ENCODE results near the gene PNRC1. TPM values are rescaled to one million over a fixed set of nuclear protein-coding genes. Genes with fewer than 3 reads are reported as not detected.

PNRC1 gene
- total and polyA plus RNA-seq, 2 experiments from 2014 or later: 35.0 to 38.6 TPM

GRCh38 chr6:89048985-89049384 is 31.6 kb upstream of the PNRC1 start:
- Histone ChIP-seq H3F3A (replicated peaks; ENCODE audit: low read depth) (no peaks in the 10 kb centered on the region), H3K4me2 (0 out of 2 replicates have a peak overlapping the region, but pooled peaks have one; percentile 7), H3K27ac (ENCODE audit: low read depth) (no peak overlapping the region), H2AFZ (no peak overlapping the region), H3K79me2 (replicated peaks; ENCODE audit: insufficient read depth) (no peaks in the 10 kb centered on the region), H3K4me3 (no peak overlapping the region), H3K27me3 (ENCODE audit: insufficient read depth) (peaks cover 34% of the 10 kb centered on the region), H3K36me3 (ENCODE audit: insufficient read depth) (no peaks in the 10 kb centered on the region), H4K20me1 (replicated peaks; ENCODE audit: insufficient read depth) (no peaks in the 10 kb centered on the region), H3K9me2 (ENCODE audit: insufficient read depth) (no peaks in the 10 kb centered on the region), H3K4me1 (ENCODE audit: insufficient read depth) (peaks cover 12% of the 10 kb centered on the region; the same call in 1 of the 2 replicates)
- Mint-ChIP-seq H3K27me3 (ENCODE audit: insufficient read depth, low read depth, poor library complexity) (peaks cover 8% of the 10 kb centered on the region), H3K4me3 (no peak overlapping the region), H3K27ac (no peak overlapping the region), H3K36me3 (ENCODE audit: low read depth) (no peaks in the 10 kb centered on the region), H3K9me3 (no peaks in the 10 kb centered on the region), H3K4me1 (peaks cover 20% of the 10 kb centered on the region)
- ATAC-seq (no peak), DNase-seq (ENCODE audit: low spot score) (no peak)
- TF ChIP-seq STAT1 (IDR thresholded peaks at IDR 0.05; ENCODE audit: unreplicated experiment): no peak
- no peak for TF ChIP-seq CREB1 (CRISPR knock-in tag; IDR thresholded peaks at IDR 0.05; ENCODE audit: low read depth)
- TF ChIP-seq ZNF114 (CRISPR knock-in tag; IDR thresholded peaks at IDR 0.05): no peak
- TF ChIP-seq NANOG (IDR thresholded peaks at IDR 0.05; ENCODE audit: borderline replicate concordance): no peak
- TF ChIP-seq CTCF (conservative IDR thresholded peaks at IDR 0.05; ENCODE audit: low read depth in 2 of 2): no peak
- no peak for TF ChIP-seq EZH2 (IDR thresholded peaks at IDR 0.05; ENCODE audit: low read depth, unreplicated experiment)
- TF ChIP-seq ETS1 (IDR thresholded peaks at IDR 0.05): no peak
- TF ChIP-seq REST (IDR thresholded peaks at IDR 0.05; ENCODE audit: unreplicated experiment): no peak
- no peak for TF ChIP-seq ZNF462 (CRISPR knock-in tag; IDR thresholded peaks at IDR 0.05)
- no peak for TF ChIP-seq JUNB (IDR thresholded peaks at IDR 0.05; ENCODE audit: unreplicated experiment)
- no peak for TF ChIP-seq EZH2phosphoT487 (IDR thresholded peaks at IDR 0.05; ENCODE audit: unreplicated experiment)

All from GM23338 (cell line).